Measurements from ENCODE around the gene ARMC10.
A peak's percentile ranks its signal among the peaks of the same experiment; 100 is the strongest.

ARMC10 gene

GRCh38 chr7:103074519-103075336, at the start of gene ARMC10, which contains the start of gene FBXL13:
TSS of gene ARMC10 (plus strand) at chr7:103075140. CDS start at chr7:103075273, 133 bp downstream.
TSS of gene FBXL13 (minus strand) at chr7:103074796.
- no peaks in the 10 kb centered on the region for H3F3A ChIP-seq (ENCODE audit: insufficient read depth, low read length)
- peaks cover 28% of the 10 kb centered on the region for H3K4me1 ChIP-seq (ENCODE audit: insufficient read depth, low read length, severe bottlenecking)
- no peaks in the 10 kb centered on the region for H3K9me3 ChIP-seq (ENCODE audit: low read length)
- H2AFZ ChIP-seq (ENCODE audit: low read length): peak within 1 kb of the TSS; percentile 6; the same call in 1 of the 2 replicates
- peak within 1 kb of the TSS; percentile 33 for H3K27ac ChIP-seq (ENCODE audit: low read depth, low read length, poor library complexity, severe bottlenecking)
- peaks cover 12% of the 10 kb centered on the region; the same call in 1 of the 2 replicates for H3K36me3 ChIP-seq (ENCODE audit: insufficient read depth, low read length)
- H3K27me3 ChIP-seq (ENCODE audit: insufficient read depth, low read length): no peaks in the 10 kb centered on the region
- TF ChIP-seq EZH2 (IDR thresholded peaks at IDR 0.05; ENCODE audit: borderline replicate concordance, low read length): no peak
- no peak for TF ChIP-seq CTCF (IDR thresholded peaks at IDR 0.05; ENCODE audit: low read length)
- peak within 1 kb of the TSS; percentile 76 for H3K4me3 ChIP-seq (ENCODE audit: low read depth, low read length, poor library complexity, severe bottlenecking)
- H4K20me1 ChIP-seq (ENCODE audit: insufficient read depth, low read length): no peaks in the 10 kb centered on the region
- H3K4me2 ChIP-seq (ENCODE audit: low read length): peak within 1 kb of the TSS; percentile 82
- peaks cover 19% of the 10 kb centered on the region for H3K79me2 ChIP-seq (ENCODE audit: insufficient read depth, low read length)
- peak within 1 kb of the TSS; percentile 73 for H3K9ac ChIP-seq (ENCODE audit: low read length)
- no peaks in the 10 kb centered on the region for H3K9me2 ChIP-seq (ENCODE audit: low read depth, low read length)

GRCh38 chr7:103025341-103025740, 49.6 kb upstream of the ARMC10 start:
- H3K4me1 ChIP-seq (ENCODE audit: insufficient read depth, low read length, severe bottlenecking): no peaks in the 10 kb centered on the region
- no peaks in the 10 kb centered on the region for H3K9me2 ChIP-seq (ENCODE audit: low read depth, low read length)
- TF ChIP-seq CTCF (IDR thresholded peaks at IDR 0.05; ENCODE audit: low read length) (no peak), EZH2 (IDR thresholded peaks at IDR 0.05; ENCODE audit: borderline replicate concordance, low read length) (no peak)
- no peak overlapping the region for H3K9ac ChIP-seq (ENCODE audit: low read length)
- no peak overlapping the region for H3K4me2 ChIP-seq (ENCODE audit: low read length)
- H3K4me3 ChIP-seq (ENCODE audit: low read depth, low read length, poor library complexity, severe bottlenecking): no peak overlapping the region
- peak overlapping the region; percentile 44; the same call in 1 of the 2 replicates for H2AFZ ChIP-seq (ENCODE audit: low read length)
- H3K27ac ChIP-seq (ENCODE audit: low read depth, low read length, poor library complexity, severe bottlenecking): no peak overlapping the region
- no peaks in the 10 kb centered on the region for H3K36me3 ChIP-seq (ENCODE audit: insufficient read depth, low read length)
- no peaks in the 10 kb centered on the region for H3K79me2 ChIP-seq (ENCODE audit: insufficient read depth, low read length)
- no peaks in the 10 kb centered on the region for H3F3A ChIP-seq (ENCODE audit: insufficient read depth, low read length)
- H3K27me3 ChIP-seq (ENCODE audit: insufficient read depth, low read length): no peaks in the 10 kb centered on the region
- H3K9me3 ChIP-seq (ENCODE audit: low read length): 0 out of 2 replicates have a peak, but pooled peaks cover 3% of the 10 kb centered on the region
- no peaks in the 10 kb centered on the region for H4K20me1 ChIP-seq (ENCODE audit: insufficient read depth, low read length)

- Histone ChIP-seq H3K4me2 (ENCODE audit: low read length) (no peak overlapping the region), H3K9me3 (ENCODE audit: low read length) (no peaks in the 10 kb centered on the region), H3K9me2 (ENCODE audit: low read depth, low read length) (no peaks in the 10 kb centered on the region), H3F3A (ENCODE audit: insufficient read depth, low read length) (no peaks in the 10 kb centered on the region), H3K36me3 (ENCODE audit: insufficient read depth, low read length) (no peaks in the 10 kb centered on the region), H4K20me1 (ENCODE audit: insufficient read depth, low read length) (no peaks in the 10 kb centered on the region), H3K4me1 (ENCODE audit: insufficient read depth, low read length, severe bottlenecking) (no peaks in the 10 kb centered on the region), H3K27ac (ENCODE audit: low read depth, low read length, poor library complexity, severe bottlenecking) (no peak overlapping the region), H3K4me3 (ENCODE audit: low read depth, low read length, poor library complexity, severe bottlenecking) (no peak overlapping the region), H3K27me3 (ENCODE audit: insufficient read depth, low read length) (0 out of 2 replicates have a peak, but pooled peaks cover 5% of the 10 kb centered on the region), H2AFZ (ENCODE audit: low read length) (no peak overlapping the region), H3K79me2 (ENCODE audit: insufficient read depth, low read length) (no peaks in the 10 kb centered on the region), H3K9ac (ENCODE audit: low read length) (no peak overlapping the region)
- TF ChIP-seq CTCF (IDR thresholded peaks at IDR 0.05; ENCODE audit: low read length) (no peak), EZH2 (IDR thresholded peaks at IDR 0.05; ENCODE audit: borderline replicate concordance, low read length) (no peak)
Observed at GRCh38 chr7:103031024-103031423, 43.9 kb upstream of the ARMC10 start.
